Adrenal gland (tissue), 19 donors: Measurements from ENCODE around the gene PRAMEF8. TPM values are rescaled to one million over a fixed set of nuclear protein-coding genes. Genes with fewer than 3 reads are reported as not detected.
"Not testable (repeated sequence)": the region's sequence is repeated elsewhere in the genome, so short reads cannot be mapped to it uniquely, and the experiment has no call there.

Source experiments
- DNase-seq, 7 donors: peaks; one replicate each; pipeline ENCODE4 v3.0.0-alpha.2; 2019 to 2020
- H3K27ac ChIP-seq, 5 donors: fragments of 200-600 bp; sonication (generic) in 4 of 5; 1 replicate in 3 of 5; 2 replicates in 2 of 5; pipeline versions ENCODE4 v1.5.1 to v1.8.0; 2016 to 2020; ENCODE audit warnings: mild to moderate bottlenecking in 1 of 5
- H3K27me3 ChIP-seq: fragments of 200-600 bp; 2 replicates; pipeline ENCODE4 v1.8.0; 2021
- H3K36me3 ChIP-seq, 2 donors: fragments of 200-600 bp; replicated peaks in 1 of 2; 1 replicate in 1 of 2; 2 replicates in 1 of 2; pipeline versions ENCODE4 v1.5.1 to v1.8.0; 2018 to 2022
- H3K4me1 ChIP-seq, 2 donors: fragments of 200-600 bp; replicated peaks in 1 of 2; 1 replicate in 1 of 2; 2 replicates in 1 of 2; pipeline versions ENCODE4 v1.5.1 to v1.8.0; 2018 to 2021
- H3K4me3 ChIP-seq, 4 donors: fragments of 200-600 bp; sonication (generic) in 3 of 4; one replicate each; pipeline ENCODE4 v1.5.1; 2016 to 2018
- H3K9me3 ChIP-seq, 3 donors: fragments of 200-600 bp; sonication (generic) in 1 of 3; replicated peaks in 1 of 3; 1 replicate in 2 of 3; 2 replicates in 1 of 3; pipeline versions ENCODE4 v1.5.1 to v1.8.0; 2016 to 2021
- WGBS, 4 donors: extraction: QIAGEN DNeasy Blood & Tissue Kit in 2 of 4; methylation state at CpG; one replicate each; pipeline versions ENCODE4 v1.1.5 to v1.1.7; 2013 to 2017; 5-methylcytosine and 5-hydroxymethylcytosine counted together
- intact Hi-C, 2 donors: fragments of 100-400 bp; cut with DNase I; formaldehyde crosslinking; loops; one replicate each; pipeline versions ENCODE4 v1.14.1 to v1.15.0; 2022 to 2023
- long read RNA-seq, 10 donors: library from polyadenylated mRNA in 3 of 10; unstranded in 2 of 10; stranded (forward) in 1 of 10; transcript quantifications; one replicate each; pipeline ENCODE4 v2.0.0 and lab custom pipeline, GENCODE V29; 2021 to 2026
- polyA plus RNA-seq, 3 donors: library from polyadenylated mRNA; stranded (reverse); fragments of 200-250 nt in 2 of 3; fragments of 350-450 nt in 1 of 3; fragmentation: Illumina TruSeq in 1 of 3; extraction: RNeasy Lipid Tissue Mini Kit (QIAGEN cat#74804) in 1 of 3; gene quantifications; one replicate each; pipeline ENCODE4 v1.2.3, GENCODE V29; 2013 to 2014
- total RNA-seq, 9 donors: library from RNA; depleted of rRNA in 4 of 9; stranded (reverse); fragments of >200 nt in 4 of 9; fragments of 120-200 nt in 1 of 9; fragmentation: NEBNext Ultra II Directional in 1 of 9; extraction: Animal tissue kit (Norgen Biotek cat#: 25700) in 1 of 9; gene quantifications; one replicate each; pipeline versions ENCODE4 v1.1.0 to v1.2.4, GENCODE V29; 2013 to 2023
- donor health status: healthy with polysubstance abuse.
- donor health status: Bipolar disorder and iron deficiency.
- donor health status: DM: yes; HTN: yes; CAD: no.
- donor health status: DM: no; HTN: no; CAD: no.
- donor health status: DM: no; HTN: no; CAD: no.
- donor health status: DM: yes; HTN: yes; CAD: no.

PRAMEF8 gene
- total RNA-seq (not detected), polyA plus RNA-seq (not detected)
- long read RNA-seq, donor 1, result 0 reads
- long read RNA-seq, donor 2, result 0 reads
- long read RNA-seq, donor 3, result 0 reads
- long read RNA-seq, donor 4, result 0 reads
- long read RNA-seq, donor 5, result 0 reads
- long read RNA-seq, donor 6, result 0 reads
- long read RNA-seq, donor 7, result 0 reads
- long read RNA-seq, donor 8, result 0 reads
- long read RNA-seq, donor 9, result 0 reads
- long read RNA-seq, donor 10, result 0 reads

- H3K4me3 ChIP-seq, H3K36me3 ChIP-seq, H3K27me3 ChIP-seq, H3K4me1 ChIP-seq, H3K27ac ChIP-seq, DNase-seq, intact Hi-C loops, H3K9me3 ChIP-seq: not testable (repeated sequence)
- no CpG with 5 or more reads among the region's 1 CpG for WGBS, 4 donors
These were observed at the start of gene PRAMEF8 for GRCh38 chr1:13285037-13285436. TSS of gene PRAMEF8 (minus strand) at chr1:13285137. CDS start at chr1:13284091, 1,046 bp downstream.

GRCh38 chr1:13315281-13315680, 30.3 kb upstream of the PRAMEF8 start, which contains the start of gene PRAMEF15:
TSS of gene PRAMEF15 (plus strand) at chr1:13315581. CDS start at chr1:13318408, 2,827 bp downstream.
- 41 to 81% (median 70%) methylated on average over 3 of the region's 4 CpGs for WGBS, 4 donors
- H3K27me3 ChIP-seq, intact Hi-C loops, H3K4me1 ChIP-seq, H3K4me3 ChIP-seq, H3K27ac ChIP-seq, H3K9me3 ChIP-seq, DNase-seq, H3K36me3 ChIP-seq: not testable (repeated sequence)

- H3K4me1 ChIP-seq, H3K27ac ChIP-seq, H3K27me3 ChIP-seq, H3K36me3 ChIP-seq, intact Hi-C loops, H3K4me3 ChIP-seq, DNase-seq, H3K9me3 ChIP-seq: not testable (repeated sequence)
- WGBS, 4 donors, result no CpG with 5 or more reads among the region's 1 CpG
These were observed 18.3 kb upstream of the PRAMEF8 start, which contains the start of gene PRAMEF33 for GRCh38 chr1:13303239-13303638. TSS of gene PRAMEF33 (plus strand) at chr1:13303539. CDS start at chr1:13305955, 2,416 bp downstream.

- H3K36me3 ChIP-seq, H3K4me3 ChIP-seq, DNase-seq, intact Hi-C loops, H3K4me1 ChIP-seq, H3K27me3 ChIP-seq, H3K27ac ChIP-seq, H3K9me3 ChIP-seq: not testable (repeated sequence)
These were observed 17.3 kb upstream of the PRAMEF8 start for GRCh38 chr1:13302197-13302596.

- H3K9me3 ChIP-seq, H3K4me3 ChIP-seq, H3K27ac ChIP-seq, intact Hi-C loops, H3K4me1 ChIP-seq, DNase-seq, H3K27me3 ChIP-seq, H3K36me3 ChIP-seq: not testable (repeated sequence)
- 94 to 100% methylated on average over 5 to 7 of the region's 27 CpGs; no CpG with 5 or more reads in 2 of the 4 donors for WGBS, 4 donors
These were observed 13.8 kb upstream of the PRAMEF8 start for GRCh38 chr1:13298699-13299098.

- WGBS, 4 donors, result 80 to 95% (median 86%) methylated on average over 1 to 2 of the region's 5 CpGs; no CpG with 5 or more reads in 1 of the 4 donors
- H3K27me3 ChIP-seq, H3K27ac ChIP-seq, H3K4me1 ChIP-seq, H3K4me3 ChIP-seq, DNase-seq, H3K9me3 ChIP-seq, H3K36me3 ChIP-seq, intact Hi-C loops: not testable (repeated sequence)
These were observed 12.4 kb upstream of the PRAMEF8 start for GRCh38 chr1:13297216-13297931.

GRCh38 chr1:13289030-13289429, 4.1 kb upstream of the PRAMEF8 start:
- intact Hi-C loops, H3K4me1 ChIP-seq, H3K4me3 ChIP-seq, H3K27me3 ChIP-seq, H3K36me3 ChIP-seq, H3K27ac ChIP-seq, H3K9me3 ChIP-seq, DNase-seq: not testable (repeated sequence)
- WGBS, 4 donors, result 67 to 96% (median 78%) methylated on average over 1 to 2 of the region's 3 CpGs; no CpG with 5 or more reads in 1 of the 4 donors

GRCh38 chr1:13279617-13280016, 5.3 kb downstream of the PRAMEF8 start:
- 68 to 77% (median 70%) methylated on average over 3 of the region's 3 CpGs for WGBS, 4 donors
- H3K4me1 ChIP-seq, H3K27me3 ChIP-seq, H3K27ac ChIP-seq, intact Hi-C loops, H3K9me3 ChIP-seq, H3K4me3 ChIP-seq, H3K36me3 ChIP-seq, DNase-seq: not testable (repeated sequence)
